GM12875 (cell line): Measurements from ENCODE around the gene CAB39.

Experiments used
- H3K4me3 ChIP-seq: one replicate; pipeline ENCODE4 v1.5.1; 2011; ENCODE audit warnings: low read depth, low read length, control low read depth
- CTCF ChIP-seq: IDR thresholded peaks from 2 replicates; pipeline ENCODE4 v1.5.1; 2011; ENCODE audit warnings: low read depth, mild to moderate bottlenecking, control low read depth, inconsistent platforms, low read length, moderate library complexity, borderline replicate concordance; ENCODE audit not compliant: insufficient read depth

The CAB39 gene

GRCh38 chr2:230754200-230754599 lies 41.6 kb downstream of the CAB39 start:
- H3K4me3 ChIP-seq, result no peak overlapping the region
- TF ChIP-seq CTCF, result no peak

GRCh38 chr2:230757476-230757875 lies 44.8 kb downstream of the CAB39 start:
- H3K4me3 ChIP-seq, result no peak overlapping the region
- no peak for TF ChIP-seq CTCF

GRCh38 chr2:230758566-230759480 lies 46.2 kb downstream of the CAB39 start:
- H3K4me3 ChIP-seq, result no peak overlapping the region
- TF ChIP-seq CTCF, result no peak

- no peak for TF ChIP-seq CTCF
- no peak overlapping the region for H3K4me3 ChIP-seq
These were observed 47.0 kb downstream of the CAB39 start for GRCh38 chr2:230759481-230760167.

GRCh38 chr2:230761704-230762103 lies 49.1 kb downstream of the CAB39 start:
- no peak overlapping the region for H3K4me3 ChIP-seq
- TF ChIP-seq CTCF, result no peak

- TF ChIP-seq CTCF, result peak; percentile 76
These were observed 49.8 kb downstream of the CAB39 start for GRCh38 chr2:230762317-230762896.

More at GRCh38 chr2:230762317-230762896, 49.8 kb downstream of the CAB39 start:
- H3K4me3 ChIP-seq, result no peak overlapping the region
